Measurements from ENCODE around the gene RITA1. TPM values are rescaled to one million over a fixed set of nuclear protein-coding genes. Genes with fewer than 3 reads are reported as not detected.

The RITA1 gene
- total and polyA plus RNA-seq, 2 donors (not counting 1 experiment from before 2014, with no cell fraction given): 8.1 to 17.9 TPM

DNA sequence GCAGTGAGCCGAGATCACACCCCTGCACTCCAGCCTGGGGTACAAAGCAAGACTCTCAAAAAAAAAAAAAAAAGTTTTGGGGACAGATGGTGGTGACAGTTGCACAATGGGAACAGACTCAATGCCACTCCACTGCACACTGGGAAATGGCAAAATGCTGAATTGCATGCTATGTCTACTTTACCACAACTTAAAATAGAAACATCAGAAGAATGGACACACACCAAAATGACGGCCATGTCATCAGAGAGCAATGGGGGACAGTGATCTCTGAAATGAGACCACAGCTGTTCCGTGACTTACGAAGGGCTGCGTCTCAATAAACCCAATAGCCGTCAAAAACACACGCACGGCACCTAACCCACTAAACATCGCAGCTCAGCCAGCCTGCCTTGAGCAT is 14.0 kb upstream of the RITA1 start:
- Histone ChIP-seq H3K9me3 (ENCODE audit: control extremely low read depth in 1 of 3, control insufficient read depth in 2 of 3, insufficient read depth in 1 of 3, low read length in 2 of 3) (peaks cover 0 to 1% (median under 1%) of the 10 kb centered on the region in 3 donors), H4K20me1 (ENCODE audit: control insufficient read depth, insufficient read depth, low read length, poor library complexity, severe bottlenecking) (peaks cover 51% of the 10 kb centered on the region), H3K27ac (ENCODE audit: low read length in 2 of 2) (no peak overlapping the region), H3K4me1 (ENCODE audit: control insufficient read depth in 2 of 2, insufficient read depth in 2 of 2, low read length in 2 of 2) (peaks cover 20 to 30% of the 10 kb centered on the region in 2 donors), H3K79me2 (ENCODE audit: control insufficient read depth, insufficient read depth, low read length) (peaks cover 39% of the 10 kb centered on the region), H2AFZ (ENCODE audit: insufficient read depth, low read depth, low read length, poor library complexity, severe bottlenecking) (no peak overlapping the region), H3K4me3 (ENCODE audit: control extremely low read depth in 1 of 5, extremely low read depth in 1 of 5, insufficient read depth in 1 of 5, low read depth in 2 of 5, low read length in 4 of 5) (no peak overlapping the region), H3K4me2 (replicated peaks; ENCODE audit: low read depth, low read length, poor library complexity, severe bottlenecking) (no peak overlapping the region), H3K9ac (ENCODE audit: low read length) (no peak overlapping the region), H3K36me3 (replicated peaks in 1 of 2; ENCODE audit: control extremely low read depth in 1 of 2, control insufficient read depth in 1 of 2, extremely low read depth in 1 of 2, insufficient read depth in 2 of 2, low read length in 1 of 2) (peaks cover 8 to 86% of the 10 kb centered on the region in 2 experiments), H3K27me3 (replicated peaks in 1 of 4; ENCODE audit: control extremely low read depth in 1 of 4, control insufficient read depth in 3 of 4, insufficient read depth in 4 of 4, low read length in 3 of 4) (no peaks in the 10 kb centered on the region)
- no peak for TF ChIP-seq CTCF (IDR thresholded peaks at IDR 0.05)
- no peak for TF ChIP-seq EZH2 (IDR thresholded peaks at IDR 0.05; ENCODE audit: borderline replicate concordance, insufficient read depth, low read depth, low read length, poor library complexity, severe bottlenecking)
- no peaks in the 10 kb centered on the region for H3K27me3 Mint-ChIP-seq
- DNase-seq: no peak
- intact Hi-C loops (cut with micrococcal nuclease): loop anchor here (5.0 kb wide), 1 partner anchor 94 kb away; no protein-coding TSS in a partner anchor
- ATAC-seq (ENCODE audit: low read depth): no peak
- WGBS (ENCODE audit: insufficient coverage): 21% methylated on average over 4 of the region's 9 CpGs
- H3K27ac Mint-ChIP-seq: peak overlapping the region; percentile 32
- peaks cover 37% of the 10 kb centered on the region for H3K4me1 Mint-ChIP-seq
- no peak overlapping the region for H3K4me3 Mint-ChIP-seq
- no peaks in the 10 kb centered on the region for H3K9me3 Mint-ChIP-seq (ENCODE audit: insufficient read depth)
- ChIA-PET POLR2A (interaction anchor here (0.7 to 1.3 kb wide), 3 partner anchors 13 to 123 kb away, joined by 4 to 6 read pairs (median 5); no protein-coding TSS in a partner anchor), CTCF (interaction anchor here (0.7 to 8.0 kb wide), 13 partner anchors 14 to 271 kb away, joined by 3 to 127 read pairs (median 4); partner anchors contain the start of gene RASAL1)

DNA sequence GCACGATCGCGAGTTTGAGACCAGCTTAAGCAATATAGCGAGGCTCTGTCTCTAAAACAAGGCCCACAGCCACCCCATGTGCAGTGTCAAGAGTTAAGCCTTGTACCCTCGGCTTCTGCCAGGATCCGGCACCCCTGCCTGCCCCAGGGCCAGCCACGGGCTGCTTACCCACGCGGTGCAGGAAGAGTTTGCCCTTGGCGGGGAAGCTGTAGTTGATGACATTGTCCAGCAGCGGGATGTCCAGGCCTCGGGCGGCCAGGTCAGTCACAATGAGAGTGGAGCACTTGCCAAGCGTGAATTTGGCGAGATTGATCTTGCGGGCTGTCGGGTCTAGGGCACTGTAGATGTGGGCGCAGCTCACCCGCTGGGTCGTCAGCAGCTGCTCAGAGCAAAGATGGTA is 13.3 kb upstream of the RITA1 start:
- H3K4me1 ChIP-seq (ENCODE audit: control insufficient read depth in 2 of 2, insufficient read depth in 2 of 2, low read length in 2 of 2): peaks cover 20 to 30% of the 10 kb centered on the region in 2 donors
- peak overlapping the region; percentile 74 for H3K27ac Mint-ChIP-seq
- no peaks in the 10 kb centered on the region for H3K27me3 Mint-ChIP-seq
- no peaks in the 10 kb centered on the region for H3K9me3 Mint-ChIP-seq (ENCODE audit: insufficient read depth)
- WGBS (ENCODE audit: insufficient coverage): 96% methylated on average over 20 of the region's 20 CpGs
- H4K20me1 ChIP-seq (ENCODE audit: control insufficient read depth, insufficient read depth, low read length, poor library complexity, severe bottlenecking): peaks cover 44% of the 10 kb centered on the region
- H3K27me3 ChIP-seq (replicated peaks in 1 of 4; ENCODE audit: control extremely low read depth in 1 of 4, control insufficient read depth in 3 of 4, insufficient read depth in 4 of 4, low read length in 3 of 4): no peaks in the 10 kb centered on the region
- POLR2A ChIA-PET: interaction anchor here (0.7 to 2.5 kb wide), 3 partner anchors 36 to 124 kb away, joined by 5 to 6 read pairs (median 6); no protein-coding TSS in a partner anchor
- H3K4me2 ChIP-seq (replicated peaks; ENCODE audit: low read depth, low read length, poor library complexity, severe bottlenecking): no peak overlapping the region
- no peak overlapping the region for H3K4me3 ChIP-seq (ENCODE audit: control extremely low read depth in 1 of 5, extremely low read depth in 1 of 5, insufficient read depth in 1 of 5, low read depth in 2 of 5, low read length in 4 of 5)
- peaks cover 37% of the 10 kb centered on the region for H3K4me1 Mint-ChIP-seq
- ATAC-seq (ENCODE audit: low read depth): no peak
- DNase-seq: no peak
- intact Hi-C loops (cut with micrococcal nuclease): loop anchor here (5.0 kb wide), 1 partner anchor 95 kb away; no protein-coding TSS in a partner anchor
- H3K79me2 ChIP-seq (ENCODE audit: control insufficient read depth, insufficient read depth, low read length): peaks cover 39% of the 10 kb centered on the region
- H3K9me3 ChIP-seq (ENCODE audit: control extremely low read depth in 1 of 3, control insufficient read depth in 2 of 3, insufficient read depth in 1 of 3, low read length in 2 of 3): peaks cover 0 to 7% (median 1%) of the 10 kb centered on the region in 3 donors
- CTCF ChIA-PET: interaction anchor here (0.8 to 8.0 kb wide), 15 partner anchors 9 to 272 kb away, joined by 3 to 127 read pairs (median 7); partner anchors contain the start of gene OAS1
- TF ChIP-seq CTCF (IDR thresholded peaks at IDR 0.05): no peak
- TF ChIP-seq EZH2 (IDR thresholded peaks at IDR 0.05; ENCODE audit: borderline replicate concordance, insufficient read depth, low read depth, low read length, poor library complexity, severe bottlenecking): no peak
- H2AFZ ChIP-seq (ENCODE audit: insufficient read depth, low read depth, low read length, poor library complexity, severe bottlenecking): no peak overlapping the region
- H3K9ac ChIP-seq (ENCODE audit: low read length): no peak overlapping the region
- H3K4me3 Mint-ChIP-seq: peak overlapping the region; percentile 13
- no peak overlapping the region for H3K27ac ChIP-seq (ENCODE audit: low read length in 2 of 2)
- H3K36me3 ChIP-seq (replicated peaks in 1 of 2; ENCODE audit: control extremely low read depth in 1 of 2, control insufficient read depth in 1 of 2, extremely low read depth in 1 of 2, insufficient read depth in 2 of 2, low read length in 1 of 2): peaks cover 8 to 86% of the 10 kb centered on the region in 2 experiments
